GM18502 (cell line): ENCODE results near the gene UBE2D1.
"Not testable (repeated sequence)": the region's sequence is repeated elsewhere in the genome, so short reads cannot be mapped to it uniquely, and the experiment has no call there.

ENCODE experiments used
- ATAC-seq: cut with Tn5 transposase; IDR thresholded peaks from one replicate; pipeline ENCODE4 v1.9.1; 2021; ENCODE audit warnings: mild to moderate bottlenecking; ENCODE audit not compliant: unreplicated experiment, poor library complexity

The UBE2D1 gene

GRCh38 chr10:58372607-58373441 is 38.0 kb downstream of the UBE2D1 start:
- ATAC-seq, result peak; percentile 82

GRCh38 chr10:58373442-58373827 is 38.6 kb downstream of the UBE2D1 start:
- ATAC-seq, result peak; percentile 30

- ATAC-seq, result no peak
Measured at GRCh38 chr10:58382489-58382995, 47.7 kb downstream of the UBE2D1 start.

GRCh38 chr10:58384095-58384494 is 49.3 kb downstream of the UBE2D1 start:
- peak; percentile 73 for ATAC-seq

GRCh38 chr10:58384544-58384998 is 49.8 kb downstream of the UBE2D1 start:
- peak; percentile 1 for ATAC-seq

GRCh38 chr10:58384999-58385783 is 50.4 kb downstream of the UBE2D1 start, which contains the start of gene TFAM:
Gene TFAM (plus strand): TSS chr10:58385410. CDS start chr10:58385548, 138 bp downstream.
- ATAC-seq, result peak; percentile 87

- ATAC-seq, result peak; percentile 5
Measured at GRCh38 chr10:58385784-58386112, 50.9 kb downstream of the UBE2D1 start.

GRCh38 chr10:58389024-58389423 is 54.2 kb downstream of the UBE2D1 start:
- ATAC-seq, result no peak

- ATAC-seq, result no peak
Measured at GRCh38 chr10:58393317-58393716, 58.5 kb downstream of the UBE2D1 start.

GRCh38 chr10:58394471-58394870 is 59.7 kb downstream of the UBE2D1 start:
- no peak for ATAC-seq

- no peak for ATAC-seq
Measured at GRCh38 chr10:58396057-58396456, 61.3 kb downstream of the UBE2D1 start.

- no peak for ATAC-seq
Measured at GRCh38 chr10:58397830-58398229, 63.0 kb downstream of the UBE2D1 start.

- no peak for ATAC-seq
Measured at GRCh38 chr10:58399410-58399809, 64.6 kb downstream of the UBE2D1 start.

GRCh38 chr10:58400609-58401008 is 65.8 kb downstream of the UBE2D1 start:
- no peak for ATAC-seq

- no peak for ATAC-seq
Measured at GRCh38 chr10:58404001-58404400, 69.2 kb downstream of the UBE2D1 start.

GRCh38 chr10:58409956-58410610 is 75.3 kb downstream of the UBE2D1 start:
- no peak for ATAC-seq

- no peak for ATAC-seq
Measured at GRCh38 chr10:58412502-58412961, 77.7 kb downstream of the UBE2D1 start.

GRCh38 chr10:58414270-58415041 is 79.7 kb downstream of the UBE2D1 start:
- ATAC-seq, result no peak

GRCh38 chr10:58415757-58416156 is 81.0 kb downstream of the UBE2D1 start:
- ATAC-seq, result no peak

- not testable (repeated sequence) for ATAC-seq
Measured at GRCh38 chr10:58417902-58418301, 83.1 kb downstream of the UBE2D1 start.
